GM21576 (cell line): Measurements from ENCODE around the gene KIF4A.
A peak's percentile ranks its signal among the peaks of the same experiment; 100 is the strongest.

Experiments
- ATAC-seq: cut with Tn5 transposase; IDR thresholded peaks from one replicate; pipeline ENCODE4 v1.9.1; 2021; ENCODE audit warnings: mild to moderate bottlenecking, moderate library complexity; ENCODE audit not compliant: unreplicated experiment

The KIF4A gene

GRCh38 chrX:70437921-70438665 lies 148.2 kb downstream of the KIF4A start:
- ATAC-seq: no peak

DNA sequence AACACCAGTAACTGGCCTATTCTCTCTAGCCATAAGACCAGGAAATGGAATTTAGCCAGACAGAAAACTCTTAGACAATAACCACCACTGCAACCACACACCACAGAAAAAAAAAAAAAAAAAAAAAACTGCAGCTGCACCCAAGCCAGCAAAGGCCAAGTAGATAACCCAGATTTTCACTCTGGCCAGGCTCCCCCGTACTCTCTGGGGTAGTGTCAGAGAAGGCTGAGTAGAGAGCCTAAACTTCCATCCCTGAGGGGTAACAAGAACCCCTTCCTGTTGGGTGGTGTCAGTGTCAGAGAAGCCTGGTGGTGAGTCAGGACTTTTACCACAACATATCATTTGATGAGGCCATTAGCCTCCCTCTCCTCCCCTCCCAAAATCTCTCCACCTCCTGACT lies 149.1 kb downstream of the KIF4A start:
- ATAC-seq: no peak

DNA sequence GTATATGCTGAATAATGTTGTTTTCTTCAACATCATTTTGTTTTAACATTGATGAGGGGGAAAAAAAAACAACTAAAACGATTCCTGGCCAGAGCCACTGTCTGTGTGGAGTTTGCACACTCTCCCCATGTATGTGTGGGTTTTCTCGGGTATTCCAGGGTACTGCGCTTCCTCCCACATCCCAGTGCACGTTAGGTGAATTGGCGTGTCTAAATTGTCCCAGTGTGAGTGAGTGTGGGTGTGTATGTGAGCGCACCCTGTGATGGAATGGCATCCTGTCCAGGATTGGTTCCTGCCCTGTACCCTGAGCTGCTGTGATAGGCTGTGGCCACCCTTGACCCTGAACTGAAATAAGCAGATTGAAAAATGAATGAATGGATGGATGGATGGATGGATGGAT lies 152.3 kb downstream of the KIF4A start:
- no peak for ATAC-seq

- ATAC-seq: no peak
These were observed 154.5 kb downstream of the KIF4A start, which contains the start of gene DLG3 for GRCh38 chrX:70444326-70444945. TSS of gene DLG3 (plus strand) at chrX:70444835. CDS start at chrX:70445202, 367 bp downstream.

- no peak for ATAC-seq
These were observed 155.2 kb downstream of the KIF4A start for GRCh38 chrX:70444946-70445656.

- ATAC-seq: no peak
These were observed 156.0 kb downstream of the KIF4A start for GRCh38 chrX:70445951-70446350.

DNA sequence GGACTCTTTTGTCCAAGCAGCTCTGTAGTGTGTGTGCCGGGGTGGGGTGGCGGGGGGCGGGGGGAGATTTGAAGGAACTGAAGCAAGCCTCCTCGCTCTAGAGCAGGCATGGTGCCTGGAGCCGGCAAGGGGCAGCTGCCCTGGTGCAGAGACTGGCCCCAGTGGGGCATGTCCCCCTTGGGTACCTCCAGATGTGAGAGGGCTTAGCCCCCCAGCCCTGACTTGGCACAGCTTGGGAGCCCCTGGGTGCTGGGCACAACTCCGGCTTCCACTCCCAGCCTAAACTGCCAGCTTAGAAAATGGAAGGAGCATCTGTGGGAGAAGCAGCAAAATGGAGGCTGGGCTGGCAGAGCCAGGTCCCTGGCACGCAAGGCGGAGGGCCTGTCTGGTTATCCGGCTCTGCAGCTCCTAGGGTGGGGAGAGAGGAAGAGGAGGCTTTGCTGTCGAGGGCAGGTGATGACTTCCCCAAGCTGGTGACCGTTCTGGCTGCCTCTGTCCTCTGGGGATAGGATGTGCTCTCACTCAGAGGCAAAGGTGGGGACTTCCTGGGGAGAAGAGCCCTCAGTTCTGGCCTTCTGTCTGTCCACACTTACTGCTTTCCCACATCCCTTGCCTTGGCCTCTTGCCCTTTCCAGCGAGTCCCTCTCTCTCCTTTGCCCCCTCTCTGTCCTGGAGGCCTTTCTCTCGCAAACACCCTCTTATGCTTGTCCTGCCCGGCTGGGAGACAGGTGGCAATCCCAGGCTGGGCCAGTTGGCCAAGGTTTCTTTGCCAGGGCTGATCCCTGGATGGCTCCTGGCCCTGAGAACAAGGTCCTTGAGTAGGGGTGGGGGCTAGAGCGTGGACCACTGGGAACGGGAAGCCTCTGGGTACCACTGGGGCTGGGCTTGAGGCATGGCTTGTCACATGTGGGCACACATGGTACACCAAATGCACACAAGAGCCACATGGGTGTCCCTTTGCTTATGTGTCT lies 156.8 kb downstream of the KIF4A start:
- ATAC-seq: no peak

GRCh38 chrX:70449457-70449966 lies 159.6 kb downstream of the KIF4A start:
- no peak for ATAC-seq

DNA sequence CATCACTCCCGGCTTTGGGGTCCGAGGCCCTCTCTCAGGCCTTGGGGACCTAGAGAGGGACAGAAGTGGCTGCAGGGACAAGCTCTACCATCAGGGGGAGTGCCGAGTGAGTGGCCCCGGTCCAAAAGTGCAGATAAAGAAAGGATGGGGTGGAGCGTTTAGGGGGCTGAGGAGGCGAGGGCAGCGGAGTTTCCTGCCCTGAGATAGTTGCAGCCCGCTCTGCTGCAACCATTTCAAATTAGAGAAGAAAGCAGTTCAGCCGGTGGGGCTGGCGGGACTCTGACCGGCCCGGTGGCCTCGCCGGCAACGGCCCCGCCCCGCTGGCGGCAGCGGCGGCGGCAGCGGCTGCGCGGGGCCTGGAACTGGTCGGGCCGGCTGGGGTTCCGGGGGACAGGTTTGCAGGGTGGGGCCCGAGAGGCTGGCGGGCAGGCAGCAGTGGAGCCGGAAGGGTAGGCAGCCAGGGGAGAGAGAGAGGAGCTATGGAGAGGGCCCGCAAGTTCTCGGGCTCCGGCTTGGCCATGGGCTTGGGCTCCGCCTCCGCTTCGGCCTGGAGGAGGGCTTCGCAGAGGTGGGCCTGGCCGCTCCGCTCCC lies 162.3 kb downstream of the KIF4A start:
- peak; percentile 36 for ATAC-seq

GRCh38 chrX:70453024-70453618 lies 163.2 kb downstream of the KIF4A start:
- ATAC-seq: no peak

- peak; percentile 53 for ATAC-seq
These were observed 164.8 kb downstream of the KIF4A start for GRCh38 chrX:70454441-70455365.

DNA sequence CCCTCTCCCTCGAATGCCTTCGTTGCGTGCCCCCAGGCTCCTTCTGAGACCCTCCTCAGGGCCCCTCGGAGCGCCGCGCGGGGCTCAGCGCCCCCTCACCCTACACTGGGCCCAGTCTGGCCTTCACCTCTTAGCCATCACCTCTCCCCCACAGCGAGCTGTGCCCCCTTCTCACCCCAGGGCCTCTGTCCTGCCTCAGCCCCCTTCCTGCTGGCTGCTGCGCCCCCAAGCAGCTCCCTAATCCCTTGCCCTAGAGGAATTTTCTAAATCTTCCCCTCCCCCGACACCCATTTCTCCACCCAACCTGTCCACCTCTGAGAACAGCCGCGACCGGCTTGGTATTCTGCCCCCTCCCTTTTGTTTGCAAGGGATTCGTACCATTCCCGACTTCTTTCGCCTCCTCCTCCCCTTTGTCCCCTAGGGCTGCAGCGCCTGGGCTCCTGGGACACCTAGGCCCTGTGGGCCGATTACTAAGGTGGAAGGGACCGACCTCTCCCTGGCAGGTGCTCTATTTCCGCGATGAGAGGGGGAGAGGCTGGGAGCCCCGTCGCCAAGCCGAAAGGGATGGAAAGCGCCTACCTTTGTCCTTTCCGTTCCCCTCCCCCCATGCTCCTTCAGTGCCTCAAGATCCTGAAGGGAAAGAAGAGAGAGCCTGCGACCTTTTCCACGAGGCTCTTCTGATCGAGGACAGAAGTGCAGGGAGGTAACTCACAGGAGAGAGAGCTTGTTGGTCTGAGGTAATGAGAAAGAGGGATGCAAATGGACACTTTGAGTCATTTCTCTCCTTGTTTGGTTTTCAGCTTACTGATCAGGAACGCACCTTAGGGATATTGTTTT lies 165.7 kb downstream of the KIF4A start:
- ATAC-seq: no peak

DNA sequence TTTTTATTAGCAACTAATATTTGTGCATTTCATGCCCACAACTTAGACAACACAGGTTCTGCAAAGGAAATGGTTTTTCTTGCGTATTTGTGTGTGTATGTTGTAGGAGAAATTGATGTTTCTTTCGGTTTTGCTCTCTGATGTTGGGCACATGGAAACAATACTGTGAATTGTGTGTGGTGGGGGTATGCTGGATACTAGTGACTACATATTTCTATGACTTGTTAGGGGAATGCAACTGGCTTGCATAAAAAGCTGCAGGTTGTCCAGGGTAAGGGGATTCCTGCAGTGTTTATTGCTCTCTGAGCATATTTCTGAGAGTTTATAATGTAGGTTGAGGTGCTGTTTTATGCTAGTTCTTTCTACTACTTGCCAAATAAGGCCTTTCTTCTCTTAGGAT lies 166.4 kb downstream of the KIF4A start:
- no peak for ATAC-seq

GRCh38 chrX:70461026-70461425 lies 171.1 kb downstream of the KIF4A start:
- ATAC-seq: no peak

DNA sequence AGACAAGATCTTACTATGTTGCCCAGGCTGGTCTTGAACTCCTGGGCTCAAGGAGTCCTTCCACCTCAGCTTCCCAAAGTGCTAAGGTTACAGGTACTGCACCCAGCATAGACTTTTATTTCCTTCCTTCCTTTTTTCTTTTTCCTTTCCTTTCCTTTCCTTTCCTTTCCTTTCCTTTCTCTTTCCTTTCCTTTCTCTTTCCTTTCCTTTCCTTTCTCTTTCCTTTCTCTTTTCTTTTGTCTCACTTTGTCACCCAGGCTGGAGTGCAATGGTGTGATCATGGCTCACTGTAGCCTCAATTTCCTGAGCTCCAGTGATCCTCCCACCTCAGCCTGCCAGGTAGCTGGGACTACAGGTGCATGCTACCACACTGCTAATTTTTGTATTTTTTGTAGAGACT lies 174.1 kb downstream of the KIF4A start:
- no peak for ATAC-seq

DNA sequence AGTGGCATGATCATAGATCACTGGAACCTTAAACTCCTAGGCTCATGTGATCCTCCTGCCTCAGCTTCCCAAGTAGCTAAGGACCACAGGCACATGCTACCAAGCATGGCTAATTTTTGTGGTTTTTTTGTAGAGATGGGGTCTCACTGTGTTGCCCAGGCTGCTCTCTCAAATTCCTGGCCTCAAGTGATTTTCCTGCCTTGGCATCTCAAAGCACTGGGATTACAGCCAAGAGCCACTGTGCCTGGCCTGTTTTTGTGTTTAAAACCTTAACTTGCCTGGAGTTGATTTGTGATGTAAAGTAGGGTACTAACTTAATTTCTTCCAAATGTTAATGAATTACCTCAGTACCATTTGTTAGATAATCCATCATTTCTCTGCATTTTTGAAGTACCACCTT lies 177.1 kb downstream of the KIF4A start:
- no peak for ATAC-seq

DNA sequence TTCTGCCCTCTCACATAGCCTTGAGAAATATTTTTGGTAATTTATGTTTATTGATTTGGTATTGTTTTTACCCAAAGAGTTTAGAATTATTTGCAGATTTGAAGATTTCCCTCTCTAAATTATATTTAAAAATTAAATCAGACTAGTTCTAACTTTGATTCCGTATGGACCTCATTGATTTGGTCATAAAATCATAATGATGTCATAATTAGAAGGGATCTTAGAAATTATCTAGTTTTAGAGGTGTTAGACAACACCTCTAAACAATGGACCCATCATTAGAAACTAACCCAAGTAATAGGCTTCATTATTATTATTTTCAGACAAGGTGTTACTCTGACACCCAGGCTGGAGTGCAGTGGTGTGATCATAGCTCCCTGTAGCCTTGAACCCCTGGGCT lies 178.8 kb downstream of the KIF4A start:
- ATAC-seq: no peak
